CD4-positive, alpha-beta T cell treated with Interleukin-17A for 4 hours (primary cell): ENCODE measurements around the gene LUC7L.
"Not testable (repeated sequence)": the region's sequence is repeated elsewhere in the genome, so short reads cannot be mapped to it uniquely, and the experiment has no call there.

Experiments used
- DNase-seq: peaks from one replicate; pipeline ENCODE4 v3.0.0-alpha.2; 2020; ENCODE audit warnings: mixed read lengths

Gene LUC7L

GRCh38 chr16:263182-263774 is 34.0 kb upstream of the LUC7L start:
- no peak for DNase-seq

GRCh38 chr16:262121-262745 is 33.0 kb upstream of the LUC7L start:
- DNase-seq, result no peak

- DNase-seq, result no peak
Measured at GRCh38 chr16:261031-261691, 31.9 kb upstream of the LUC7L start.

- no peak for DNase-seq
Measured at GRCh38 chr16:260326-260725, 31.1 kb upstream of the LUC7L start.

GRCh38 chr16:259814-260253 is 30.6 kb upstream of the LUC7L start:
- DNase-seq, result no peak

GRCh38 chr16:259226-259625 is 30.0 kb upstream of the LUC7L start:
- DNase-seq, result no peak

- DNase-seq, result not testable (repeated sequence)
Measured at GRCh38 chr16:258091-258490, 28.8 kb upstream of the LUC7L start.

DNA sequence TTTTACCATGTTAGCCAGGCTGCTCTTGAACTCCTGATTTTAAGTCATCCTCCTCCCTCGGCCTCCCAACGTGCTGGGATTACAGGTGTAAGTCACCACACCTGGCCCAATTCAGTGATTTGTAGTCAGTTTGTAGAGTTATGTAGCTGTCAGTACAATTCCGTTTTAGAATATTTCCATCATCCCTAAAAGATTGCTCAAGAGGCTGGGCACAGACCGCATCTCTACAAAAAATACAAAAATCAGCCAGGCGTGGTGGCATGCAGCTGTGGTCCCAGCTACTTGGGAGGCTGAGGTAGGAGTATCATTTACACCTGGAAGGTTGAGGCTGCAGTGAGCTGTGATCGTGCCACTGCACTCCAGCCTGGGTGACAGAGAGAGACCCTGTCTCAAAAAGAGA is 25.9 kb upstream of the LUC7L start:
- no peak for DNase-seq

GRCh38 chr16:254461-254860 is 25.2 kb upstream of the LUC7L start:
- DNase-seq, result no peak

DNA sequence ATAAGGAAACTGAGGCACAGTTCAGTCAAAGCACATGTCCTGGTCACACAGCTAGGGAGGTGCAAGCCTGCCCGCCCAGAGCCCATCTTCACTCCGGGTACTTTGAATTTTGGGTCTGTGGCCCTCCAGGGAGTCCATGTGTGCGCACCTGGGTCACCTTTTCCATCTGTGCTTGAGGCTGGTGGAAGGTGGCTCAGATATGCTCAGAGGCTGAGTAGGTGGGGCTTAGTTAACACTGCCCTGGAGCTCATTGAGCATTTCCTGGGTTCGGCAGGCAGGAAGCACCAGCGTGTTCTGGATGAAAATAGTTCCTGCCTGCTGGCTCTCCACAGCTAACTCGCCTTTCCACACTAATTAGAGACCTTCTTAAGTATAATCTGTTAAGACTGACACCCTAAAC is 24.6 kb upstream of the LUC7L start:
- peak; percentile 45 for DNase-seq

GRCh38 chr16:252366-253337 is 23.4 kb upstream of the LUC7L start:
- peak; percentile 35 for DNase-seq

- no peak for DNase-seq
Measured at GRCh38 chr16:249431-249830, 20.2 kb upstream of the LUC7L start.

- no peak for DNase-seq
Measured at GRCh38 chr16:247027-247426, 17.8 kb upstream of the LUC7L start.

GRCh38 chr16:245105-245504 is 15.9 kb upstream of the LUC7L start:
- DNase-seq, result no peak

DNA sequence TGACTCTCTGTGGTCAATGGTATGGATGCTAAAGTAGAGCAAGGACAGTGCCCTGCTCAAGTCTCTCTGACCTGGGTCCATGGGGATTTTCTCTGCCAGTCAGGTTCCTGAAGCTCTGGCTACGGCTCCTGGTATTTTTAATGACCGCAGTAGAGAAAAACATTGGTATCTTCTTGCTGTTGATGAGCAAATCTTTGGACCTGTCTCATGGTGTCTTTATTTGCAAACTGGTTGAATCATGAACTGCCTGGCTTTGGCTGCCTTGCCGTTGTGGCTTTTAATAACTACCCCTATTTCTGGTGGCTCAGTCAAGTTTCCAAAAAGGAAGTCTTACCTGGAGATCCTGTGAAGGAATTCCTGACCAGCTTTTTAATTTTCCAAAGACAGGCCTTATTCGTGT is 14.1 kb upstream of the LUC7L start:
- no peak for DNase-seq

GRCh38 chr16:242281-242680 is 13.0 kb upstream of the LUC7L start:
- no peak for DNase-seq

DNA sequence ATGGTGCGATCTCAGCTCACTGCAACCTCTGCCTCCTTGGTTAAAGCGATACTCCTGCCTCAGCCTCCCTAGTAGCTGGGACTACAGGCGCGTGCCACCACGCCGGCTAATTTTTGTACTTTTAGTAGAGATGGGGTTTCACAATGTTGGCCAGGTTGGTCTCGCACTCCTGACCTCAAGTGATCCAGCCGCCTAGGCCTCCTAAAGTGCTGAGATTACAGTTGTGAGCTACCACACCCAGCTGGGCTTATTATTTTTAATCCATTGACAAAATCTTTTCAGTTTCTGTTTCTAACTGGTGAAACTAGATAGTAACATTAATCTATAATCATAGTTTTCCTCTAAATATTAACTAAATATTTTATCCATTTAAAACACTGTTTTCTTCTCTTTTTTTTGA is 11.3 kb upstream of the LUC7L start:
- DNase-seq, result no peak

DNA sequence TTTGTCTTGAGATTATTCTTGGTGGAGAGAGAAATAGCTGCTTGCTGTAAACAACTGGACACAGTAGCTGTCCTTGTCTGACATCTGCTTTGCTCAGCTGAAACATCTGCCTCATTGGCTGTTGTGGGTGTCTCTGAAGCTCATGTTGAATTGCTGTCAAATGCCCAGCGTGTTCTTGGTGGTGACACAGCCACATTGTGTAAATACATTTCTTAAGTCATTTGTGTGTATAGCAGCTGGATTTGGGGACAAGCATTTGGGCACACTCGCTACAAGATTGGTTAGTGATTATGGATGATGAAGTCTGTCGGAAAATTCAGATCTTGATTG is 10.7 kb upstream of the LUC7L start:
- DNase-seq, result no peak

DNA sequence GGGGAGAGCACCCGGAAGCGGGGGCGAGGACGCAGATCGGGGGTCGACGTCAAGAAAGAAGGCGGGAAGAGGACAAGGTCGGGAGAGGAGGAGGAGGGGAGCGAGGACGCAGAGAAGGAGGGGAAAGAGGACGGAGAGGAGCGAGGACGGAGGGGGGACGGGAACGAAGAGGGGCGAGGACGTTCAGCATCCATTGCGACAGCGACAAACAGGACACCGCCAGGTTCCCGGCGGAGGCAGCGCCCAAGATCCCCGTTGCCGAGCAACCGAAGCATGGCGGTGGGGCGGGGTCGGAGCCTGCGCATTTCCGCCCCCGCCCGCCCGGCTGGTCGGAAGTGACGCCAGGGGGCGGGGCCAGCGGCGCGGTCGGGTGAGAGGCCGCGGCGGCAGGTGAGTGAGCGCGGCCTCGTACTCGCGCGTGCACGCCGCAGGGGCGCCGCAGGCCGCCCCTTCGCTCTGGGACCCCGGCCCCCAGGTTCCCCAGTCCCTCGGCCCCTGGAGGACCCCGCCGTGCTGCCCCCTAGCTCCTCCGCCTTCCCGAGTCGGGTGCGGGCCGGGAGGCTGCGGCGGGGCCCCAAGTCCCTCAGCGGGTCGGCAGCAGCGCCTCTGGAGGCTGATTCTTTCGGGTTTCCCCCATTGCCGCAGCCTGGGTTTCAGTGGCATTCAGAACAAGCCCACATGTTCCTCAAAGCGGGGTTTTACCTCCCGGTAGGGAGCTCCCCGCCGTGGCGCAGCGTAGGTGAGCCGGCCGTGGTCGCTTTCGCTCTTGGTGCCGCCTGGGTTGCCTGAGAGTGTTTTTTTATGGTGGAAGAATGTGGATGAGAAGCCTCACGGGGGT is 5.4 kb upstream of the LUC7L start, which contains the start of gene FAM234A:
TSS of gene FAM234A (plus strand) at position 354 of the 838 bp plus-strand sequence. CDS start 19,593 bp downstream, outside the sequence.
- peak; percentile 98 for DNase-seq

GRCh38 chr16:230949-231348 is 1.7 kb upstream of the LUC7L start:
- no peak for DNase-seq

DNA sequence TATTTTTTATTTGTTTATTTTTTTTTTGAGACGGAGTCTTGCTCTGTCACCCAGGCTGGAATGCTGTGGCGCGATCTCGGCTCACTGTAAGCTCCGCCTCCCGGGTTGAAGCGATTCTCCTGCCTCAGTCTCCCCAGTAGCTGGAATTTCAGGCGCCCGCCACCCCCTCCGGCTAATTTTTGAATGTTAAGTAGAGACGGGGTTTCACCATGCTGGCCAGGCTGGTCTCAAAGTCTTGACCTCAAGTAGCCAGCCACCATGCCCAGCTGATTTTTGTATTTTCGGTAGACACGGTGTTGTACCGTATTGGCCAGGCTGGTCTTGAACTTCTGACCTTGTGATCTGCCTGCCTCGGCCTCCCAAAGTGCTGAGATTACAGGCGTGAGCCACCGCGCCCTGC is 1.1 kb upstream of the LUC7L start:
- not testable (repeated sequence) for DNase-seq

GRCh38 chr16:229731-230281 is 557 bp upstream of the LUC7L start:
- no peak for DNase-seq
